OCI-M2 (cell line): ENCODE measurements around the gene C12orf42.

ENCODE experiments used
- DNase-seq: peaks from one replicate; lab custom pipeline; 2025; ENCODE audit not compliant: unreplicated experiment; lab: John Stamatoyannopoulos, UW

C12orf42 gene

DNA sequence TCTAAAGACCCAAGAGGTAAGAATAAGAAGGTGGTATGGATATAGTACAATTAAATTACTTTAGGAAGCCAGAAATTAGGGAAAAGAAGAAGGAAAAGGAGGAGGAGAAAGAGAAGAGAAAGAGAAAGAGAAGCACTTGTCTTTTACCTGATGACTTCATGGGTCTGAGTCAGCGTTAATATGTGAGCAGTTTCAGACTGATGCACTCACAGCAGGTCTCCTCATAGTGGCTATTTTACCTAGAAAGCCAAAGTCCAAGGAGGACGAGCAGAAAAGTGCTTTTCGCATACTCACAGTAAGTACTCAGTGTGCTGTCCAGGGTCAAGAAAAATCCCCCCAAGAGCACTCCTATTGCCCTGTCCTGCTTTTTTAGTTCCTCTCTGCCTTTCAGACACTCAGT, 222.1 kb downstream of the C12orf42 start:
- DNase-seq, result no peak

DNA sequence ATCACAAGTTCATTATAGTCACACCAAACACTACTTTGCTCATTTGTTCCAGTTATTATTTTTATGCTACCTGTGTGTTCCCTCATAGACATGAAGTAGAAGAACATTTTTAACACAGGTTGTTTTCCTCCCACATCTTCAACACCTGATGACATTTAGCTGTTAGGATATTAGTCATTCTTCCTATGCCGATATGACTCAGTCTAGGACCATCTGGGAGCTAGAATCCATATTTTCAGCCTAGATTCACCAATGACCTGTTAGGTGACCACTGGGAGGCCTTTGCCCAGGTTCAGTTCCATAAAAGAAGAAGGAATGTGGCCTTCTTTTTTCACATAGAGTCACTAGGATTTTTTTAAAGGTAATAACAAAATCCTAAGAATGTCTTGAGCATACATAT, 222.8 kb downstream of the C12orf42 start:
- no peak for DNase-seq

DNA sequence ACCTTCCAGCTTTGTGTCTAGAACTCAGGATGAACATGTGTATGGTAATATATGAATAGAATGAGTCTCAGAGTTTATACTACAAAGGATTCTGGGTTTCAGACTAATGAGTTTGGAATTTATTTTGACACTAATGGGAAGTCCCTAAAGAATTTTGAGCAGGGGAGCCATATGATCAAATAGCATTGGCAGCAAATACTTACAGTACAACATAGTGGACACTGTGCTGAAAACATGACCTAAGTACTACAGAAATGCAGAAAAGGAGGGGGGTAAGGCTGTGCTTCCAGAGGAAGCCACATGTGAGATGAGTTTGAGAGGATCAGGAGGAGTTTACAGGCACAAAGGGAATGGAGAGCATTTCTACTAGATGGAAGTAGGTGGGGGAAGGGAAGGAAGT, 225.8 kb downstream of the C12orf42 start:
- DNase-seq, result no peak

DNA sequence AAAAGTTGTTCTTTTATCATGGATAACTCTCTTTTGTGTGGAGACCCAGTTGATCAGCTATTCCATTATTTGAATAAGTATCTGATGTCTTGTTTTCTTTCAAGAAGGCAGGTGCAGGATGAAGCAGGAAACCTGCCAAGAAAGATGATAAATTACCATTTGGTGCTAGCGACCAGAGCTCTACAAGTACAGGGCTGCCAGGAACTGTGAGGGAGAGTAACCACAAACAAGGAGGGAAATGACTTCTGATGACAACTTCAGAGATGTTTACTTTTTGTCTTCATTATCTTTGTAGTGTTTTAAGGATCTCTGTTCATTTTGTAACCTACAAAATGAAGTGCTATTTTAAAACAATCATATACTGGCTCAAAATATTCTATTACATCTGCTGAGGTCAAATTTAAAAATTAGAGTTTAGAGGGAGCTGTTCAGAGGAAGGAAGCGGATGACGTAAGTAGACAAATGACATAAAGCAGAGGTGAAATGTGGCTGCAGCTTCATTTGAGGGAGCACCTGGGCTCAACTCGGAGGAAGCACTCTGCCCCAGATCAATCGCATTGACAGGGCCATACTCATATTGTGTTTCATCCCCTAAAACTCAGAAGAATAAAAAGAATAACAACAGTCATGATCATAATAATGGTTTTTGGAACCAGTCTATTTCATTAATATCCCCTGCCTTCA, 226.8 kb downstream of the C12orf42 start:
- DNase-seq, result no peak

DNA sequence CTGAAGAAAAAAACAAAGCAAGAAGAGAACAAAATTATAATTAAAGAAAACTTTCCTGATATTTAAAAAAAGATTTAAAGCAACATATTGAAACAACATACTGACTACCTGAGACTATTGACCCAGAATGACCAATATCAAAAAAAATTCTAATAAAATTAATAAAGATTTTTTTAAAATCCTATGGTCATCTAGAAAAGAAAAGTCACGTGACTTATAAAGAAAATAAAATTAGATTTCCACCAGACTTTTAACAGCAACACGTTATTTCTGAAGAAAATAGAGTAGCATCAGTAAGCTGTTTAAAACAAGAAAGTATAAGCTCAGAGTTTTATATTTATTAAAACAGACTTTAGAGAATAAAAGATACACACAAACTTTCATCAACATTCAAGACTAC, 238.0 kb downstream of the C12orf42 start:
- no peak for DNase-seq
